Measurements from ENCODE around the gene WDR27.
"Not testable (repeated sequence)": the region's sequence is repeated elsewhere in the genome, so short reads cannot be mapped to it uniquely, and the experiment has no call there.

WDR27 gene

DNA sequence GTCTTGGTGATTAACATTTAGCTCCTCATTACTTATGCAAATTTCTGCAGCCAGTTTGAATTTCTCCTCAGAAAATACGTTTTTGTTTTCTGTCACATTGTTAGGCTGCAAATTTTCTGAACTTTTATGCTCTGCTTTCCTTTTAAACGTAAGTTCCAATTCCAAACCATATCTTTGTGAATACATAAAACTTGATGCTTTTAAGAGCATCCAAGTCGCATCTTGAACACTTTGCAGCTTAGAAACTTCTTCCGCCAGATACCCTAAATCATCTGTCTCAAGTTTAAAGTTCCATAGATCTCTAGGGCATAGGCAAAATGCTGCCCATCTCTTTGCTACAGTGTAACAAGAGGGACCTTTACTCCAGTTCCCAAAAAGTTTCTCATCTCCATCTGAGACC, 234.1 kb downstream of the WDR27 start:
- DNase-seq: not testable (repeated sequence)

DNA sequence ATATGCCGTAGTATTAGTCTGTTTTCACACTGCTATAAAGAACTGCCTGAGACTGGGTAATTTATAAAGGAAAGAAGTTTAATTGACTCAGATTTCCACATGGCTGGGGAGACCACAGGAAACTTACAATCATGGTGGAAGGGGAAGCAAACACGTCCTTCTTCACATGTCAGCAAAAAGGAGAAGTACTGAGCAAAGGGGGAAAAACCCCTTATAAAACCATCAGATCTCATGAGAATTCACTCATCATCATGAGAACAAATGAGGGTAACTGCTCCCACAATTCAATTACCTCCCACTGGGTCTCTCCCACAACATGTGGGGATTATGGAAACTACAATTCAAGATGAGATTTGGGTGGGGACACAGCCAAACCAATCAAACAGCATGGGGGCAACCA, 235.6 kb downstream of the WDR27 start:
- DNase-seq: not testable (repeated sequence)

DNA sequence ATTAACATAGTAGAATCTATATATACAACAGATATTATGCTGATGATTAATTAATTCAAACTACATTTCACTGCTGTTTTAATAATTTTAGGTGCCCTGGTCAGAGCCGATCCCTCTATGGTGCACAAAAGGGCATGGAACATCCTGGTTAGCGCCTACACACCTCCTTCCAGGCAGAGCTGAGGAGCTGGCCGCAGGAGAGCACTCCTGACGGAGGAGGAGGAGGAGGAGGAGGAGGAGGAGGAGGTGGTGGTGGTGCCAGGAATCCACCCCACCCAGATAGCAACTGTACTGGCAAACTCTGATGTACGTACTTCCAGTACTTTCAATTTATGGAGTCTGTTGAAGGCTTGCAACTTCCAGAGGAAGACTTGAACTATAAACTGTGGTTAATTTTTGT, 244.1 kb downstream of the WDR27 start:
- DNase-seq: no peak

DNA sequence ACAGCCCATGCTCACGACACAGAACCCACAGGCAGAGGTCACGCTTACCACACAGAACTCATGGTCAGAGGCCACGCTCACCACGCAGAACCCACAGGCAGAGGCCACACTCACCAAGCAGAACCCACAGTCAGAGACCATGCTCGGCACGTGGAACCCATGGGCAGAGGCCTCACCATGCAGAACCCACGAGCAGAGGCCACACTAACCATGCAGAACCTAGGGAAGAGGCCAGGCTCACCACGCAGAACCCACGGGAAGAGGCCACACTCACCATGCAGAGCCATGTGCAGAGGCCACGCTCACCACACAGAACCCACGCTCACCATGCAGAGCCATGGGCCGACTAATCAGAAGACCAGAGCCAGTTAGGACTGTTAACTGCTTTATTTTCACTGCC, 245.0 kb downstream of the WDR27 start:
- DNase-seq: no peak

DNA sequence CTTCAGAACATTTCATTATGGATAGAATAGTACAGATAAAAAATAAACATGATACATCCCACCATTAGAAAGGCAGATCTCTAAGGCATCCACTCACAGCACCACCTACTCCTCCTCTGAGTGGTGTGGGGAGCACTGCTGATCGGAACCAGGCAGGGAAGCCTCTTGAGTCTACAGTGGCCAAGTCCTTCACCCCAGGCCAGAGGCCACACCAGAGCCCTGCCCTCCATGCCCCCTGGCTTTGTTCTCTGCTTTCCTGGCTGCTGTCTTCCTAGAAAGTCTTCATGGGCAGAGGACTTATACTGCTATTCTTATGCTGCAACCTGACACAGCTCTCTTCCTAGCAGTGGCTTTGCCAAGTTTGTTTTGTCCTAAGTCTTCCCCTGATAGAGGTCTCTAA, 246.4 kb downstream of the WDR27 start:
- no peak for DNase-seq

DNA sequence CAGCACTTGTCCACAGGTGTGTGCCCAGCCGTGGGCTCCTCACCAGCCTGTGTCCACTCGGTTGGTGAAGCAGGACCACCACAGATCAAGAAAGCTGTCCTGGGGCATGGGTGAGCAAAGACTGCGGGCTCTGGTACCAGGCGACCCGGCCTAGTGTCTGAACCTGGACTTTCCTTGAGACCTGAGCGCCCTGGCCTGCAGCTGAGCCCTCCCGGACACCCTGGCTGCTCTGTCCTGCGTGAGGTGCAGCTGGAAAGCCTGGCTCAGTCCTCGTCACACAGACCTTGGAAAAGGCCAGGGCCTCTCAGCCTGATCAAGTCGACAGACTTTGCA, 247.0 kb downstream of the WDR27 start:
- no peak for DNase-seq

DNA sequence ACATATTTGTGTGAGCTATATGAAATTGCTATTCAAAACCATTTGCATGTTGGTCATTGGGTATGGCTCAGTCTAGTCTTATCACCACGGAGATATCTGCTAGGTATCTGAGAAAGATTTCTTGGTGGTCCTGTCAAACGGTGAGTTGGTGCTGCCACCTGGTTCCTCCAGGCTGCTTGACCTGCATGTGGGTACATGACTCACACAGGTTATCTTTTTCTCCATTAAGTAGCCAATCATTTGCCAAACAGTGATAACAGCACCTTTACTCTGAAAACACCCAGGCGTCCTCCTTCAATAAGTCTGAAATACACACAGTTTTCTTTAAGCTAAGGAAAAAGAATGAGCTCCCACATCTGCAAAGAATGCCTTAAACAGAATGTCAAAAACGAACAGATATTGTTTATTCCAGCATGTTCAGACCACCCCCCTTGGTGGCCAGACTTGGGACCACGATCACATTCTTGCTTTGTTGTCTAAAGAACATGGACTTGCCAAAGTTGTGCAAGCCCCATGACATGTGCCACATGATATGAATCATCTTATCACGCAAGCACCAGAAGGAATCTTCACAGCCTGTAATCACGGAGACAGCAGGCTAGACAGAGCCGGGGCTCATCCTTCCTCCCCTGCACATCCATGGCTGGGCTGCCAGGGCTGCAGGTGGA, 247.5 kb downstream of the WDR27 start:
- no peak for DNase-seq

DNA sequence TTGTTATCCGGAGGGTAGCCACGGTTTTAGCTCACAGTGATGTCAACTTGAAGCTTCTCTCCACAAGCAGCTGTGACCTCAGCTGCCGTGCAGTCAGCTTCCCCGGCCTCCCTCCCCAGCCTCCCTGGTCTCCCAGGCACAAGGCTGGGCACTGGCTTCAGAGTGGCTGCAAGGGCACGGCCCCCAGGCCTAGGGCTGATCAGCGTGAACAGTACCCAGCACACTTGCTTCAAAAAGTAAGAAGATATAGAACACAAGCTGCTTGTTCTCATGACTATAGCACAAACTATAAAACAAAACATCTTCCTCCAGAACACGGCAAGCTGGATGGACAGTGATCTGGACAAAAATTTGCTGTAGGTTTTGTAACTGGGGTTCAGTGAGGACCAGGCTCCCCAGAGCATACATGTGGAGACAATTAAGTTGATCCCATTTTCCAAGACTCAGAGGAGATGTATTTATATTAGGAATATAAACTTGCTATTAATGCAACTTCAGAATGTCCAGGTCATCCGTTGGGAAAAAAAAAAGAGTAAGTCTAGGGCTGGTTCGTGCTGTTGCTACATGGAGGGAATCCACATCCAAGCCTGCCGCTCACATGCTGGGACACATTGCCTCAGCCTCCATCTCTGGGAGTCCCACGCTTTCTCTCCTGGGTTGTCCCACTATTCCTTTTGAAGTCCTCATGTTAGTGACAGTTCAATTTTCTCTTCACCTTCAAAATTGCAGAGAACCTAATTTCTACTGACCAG, 248.8 kb downstream of the WDR27 start:
- no peak for DNase-seq

DNA sequence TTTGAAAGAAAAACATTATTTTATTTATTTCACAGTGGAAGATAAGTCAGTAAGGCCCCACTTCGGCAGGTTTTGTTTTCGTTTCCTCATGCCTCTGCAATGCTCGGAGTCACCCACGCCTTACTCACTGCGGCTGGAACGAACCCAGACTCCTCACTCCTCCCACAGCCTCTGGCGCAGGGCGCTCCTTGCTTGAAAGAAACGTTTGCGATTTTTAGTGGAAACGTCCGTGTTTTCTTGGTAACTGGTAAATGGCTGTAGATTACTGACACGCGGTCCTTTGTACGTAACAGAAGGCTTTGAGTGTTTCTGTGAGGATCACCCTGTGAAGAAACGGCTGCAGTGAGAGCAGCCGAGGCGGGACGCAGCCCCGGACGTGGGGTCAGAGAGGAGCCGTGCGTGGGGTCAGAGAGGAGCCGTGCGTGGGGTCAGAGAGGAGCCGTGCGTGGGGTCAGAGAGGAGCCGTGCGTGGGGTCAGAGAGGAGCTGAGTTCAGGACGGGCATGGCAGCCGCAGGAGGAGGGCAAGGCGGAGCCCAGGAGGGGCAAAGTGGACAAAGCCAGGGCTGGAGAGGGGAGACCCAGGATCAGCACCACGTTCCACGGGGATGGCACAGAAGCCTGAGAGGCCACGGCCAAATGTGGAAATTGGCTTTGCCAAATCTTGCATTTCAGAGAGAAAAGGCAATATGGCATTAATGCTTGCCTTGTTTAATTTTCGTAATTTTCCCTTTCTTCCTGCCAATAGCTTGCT, 249.5 kb downstream of the WDR27 start:
- no peak for DNase-seq

DNA sequence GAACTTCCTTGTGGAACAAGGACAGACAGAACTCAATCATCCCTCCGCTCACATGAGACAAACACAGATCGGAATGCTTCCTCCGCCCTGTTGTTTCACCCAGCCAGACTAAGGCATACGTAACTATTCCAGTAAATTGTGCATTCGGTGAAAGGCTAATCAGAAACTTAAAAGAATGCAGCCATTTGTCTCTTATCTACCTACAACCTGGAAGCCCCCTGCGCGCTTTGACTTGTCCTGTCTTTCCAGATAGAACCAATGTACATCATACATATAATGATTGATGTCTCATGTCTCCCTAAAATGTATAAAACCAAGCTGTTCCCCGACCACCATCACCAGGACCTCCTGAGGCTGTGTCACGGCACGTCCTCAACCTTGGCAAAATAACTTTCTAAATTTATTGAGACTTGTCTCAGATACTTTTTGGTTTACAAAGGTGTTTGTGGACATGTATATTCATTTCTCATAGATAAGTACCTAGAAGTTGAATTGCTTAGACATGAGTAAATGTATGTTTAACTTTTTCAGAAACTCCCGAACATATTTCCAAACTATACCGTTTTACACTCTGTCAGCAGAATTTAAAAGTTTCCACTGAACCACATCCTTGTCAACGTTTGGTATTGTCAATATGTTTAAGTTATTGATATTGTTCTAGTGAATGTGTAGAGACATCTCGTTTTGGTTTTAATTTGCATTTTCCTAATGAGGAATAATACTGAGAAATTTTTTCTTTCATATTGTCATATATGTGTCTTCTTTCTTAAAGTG, 250.6 kb downstream of the WDR27 start:
- no peak for DNase-seq

DNA sequence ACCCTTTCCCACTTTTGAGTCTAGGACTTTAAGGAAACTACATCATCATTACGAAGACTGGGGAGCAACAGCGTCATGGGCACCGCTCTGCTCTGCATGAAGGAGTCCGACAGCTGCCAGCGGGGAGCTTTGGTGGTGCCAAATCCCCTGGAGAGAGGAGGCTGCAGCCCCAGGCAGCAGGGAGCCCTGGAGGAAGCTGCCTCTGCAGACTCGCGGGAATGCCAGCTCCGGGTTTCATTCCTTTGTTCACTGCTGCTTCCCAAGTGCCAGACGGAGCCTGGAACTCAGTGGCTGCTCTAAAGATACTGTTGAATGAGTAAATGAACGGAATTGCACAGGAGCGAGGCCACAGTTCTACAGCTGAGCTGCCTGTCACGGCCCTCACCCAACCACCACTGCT, 251.7 kb downstream of the WDR27 start:
- DNase-seq: no peak

DNA sequence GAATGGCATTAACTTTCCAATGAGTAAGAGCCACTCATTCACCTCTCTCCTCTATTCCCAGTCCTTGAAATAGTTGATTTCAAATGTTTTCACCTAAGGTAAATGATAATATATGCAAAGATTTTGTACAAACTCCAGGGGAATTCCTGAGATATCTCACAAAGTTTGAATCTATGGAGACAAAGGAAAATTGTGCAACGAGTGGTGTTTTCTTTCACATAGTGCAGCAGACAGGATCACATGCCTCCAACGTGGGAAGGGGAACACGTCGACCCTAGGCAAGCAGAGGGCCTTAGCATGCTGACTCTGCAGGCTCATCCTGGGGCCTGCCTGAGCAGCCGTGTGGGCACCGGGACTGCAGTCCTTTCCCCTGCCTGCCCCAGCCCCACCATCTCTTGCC, 252.6 kb downstream of the WDR27 start:
- no peak for DNase-seq

DNA sequence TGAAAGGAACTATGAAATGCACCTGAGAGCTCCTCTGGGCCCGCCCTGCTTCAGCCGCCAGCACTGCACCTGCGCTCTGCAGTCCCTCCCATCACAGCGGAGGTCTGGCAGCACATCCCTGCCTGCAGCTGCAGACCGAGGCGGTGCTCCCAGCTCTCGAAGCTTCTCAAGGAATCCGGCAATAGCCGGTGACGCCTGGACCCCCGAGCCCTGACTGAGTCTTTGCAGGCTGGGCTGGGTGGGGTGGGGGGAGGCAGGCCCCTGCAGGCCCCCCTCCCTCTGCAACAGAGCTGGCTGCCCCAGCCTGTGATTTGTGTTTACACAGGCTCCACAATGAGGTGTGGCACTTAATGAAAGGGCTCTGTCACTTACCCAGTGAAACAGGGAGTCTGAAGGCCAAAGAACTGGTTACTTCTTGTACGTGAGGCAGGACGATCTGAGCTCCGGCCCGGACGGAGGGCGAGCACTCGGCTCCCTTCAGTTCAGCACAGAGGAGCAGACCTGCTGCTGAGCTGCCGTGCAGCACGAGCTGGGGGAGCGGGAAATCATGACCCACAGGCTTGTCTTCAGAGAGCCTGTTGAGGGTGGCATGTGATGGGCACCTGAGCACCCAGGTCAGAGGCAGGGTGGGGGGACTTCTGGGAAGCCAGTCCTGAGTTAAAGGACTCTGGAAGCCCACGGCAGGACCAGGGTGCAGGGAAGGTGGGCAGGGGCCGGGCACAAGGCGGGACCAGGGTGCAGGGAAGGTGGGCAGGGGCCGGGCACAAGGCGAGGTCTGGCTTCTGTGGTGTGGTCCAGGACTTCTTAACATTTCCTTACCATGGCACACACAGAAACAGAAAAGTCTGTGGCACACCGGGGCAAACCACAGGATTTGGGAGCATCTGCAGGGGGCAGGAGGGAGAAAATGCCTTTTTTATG, 255.9 kb downstream of the WDR27 start:
- no peak for DNase-seq

DNA sequence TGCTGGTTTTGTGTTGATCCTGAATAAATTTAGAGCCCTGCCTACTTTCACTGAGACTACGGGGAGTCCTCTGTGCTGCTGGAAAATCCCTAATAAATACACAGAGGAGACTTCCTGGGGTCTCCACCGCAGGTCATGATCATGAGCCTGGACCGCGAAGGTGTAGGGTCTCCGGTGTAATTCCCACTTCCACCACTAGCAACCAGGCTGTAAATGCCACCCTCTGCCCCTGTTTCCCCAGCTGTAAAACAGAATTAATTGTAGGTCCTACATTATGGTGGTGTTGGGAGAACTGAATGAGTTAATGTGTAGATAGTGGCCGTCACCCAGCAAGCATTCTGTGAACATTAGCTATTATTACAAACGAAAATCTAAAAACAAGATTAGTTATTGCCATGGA, 256.6 kb downstream of the WDR27 start:
- DNase-seq: no peak

DNA sequence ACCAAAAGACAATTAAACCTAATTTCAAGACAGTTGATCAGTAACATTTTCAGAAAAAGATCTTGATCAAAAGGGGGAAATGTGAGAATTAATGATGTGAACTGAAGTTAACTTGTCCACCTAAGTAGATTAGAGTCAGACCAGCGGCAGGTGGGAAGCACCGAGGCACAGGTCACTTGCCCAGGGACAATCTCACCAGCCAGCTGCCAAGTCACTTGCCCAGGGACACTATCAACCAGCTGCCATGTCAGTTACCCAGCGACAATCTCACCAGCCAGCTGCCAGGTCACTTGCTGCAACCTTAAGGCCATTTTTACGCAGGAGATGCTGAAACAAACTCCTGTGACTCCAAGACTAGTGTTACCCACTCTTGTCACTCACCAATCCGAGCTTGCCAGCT, 260.5 kb downstream of the WDR27 start:
- DNase-seq: no peak

DNA sequence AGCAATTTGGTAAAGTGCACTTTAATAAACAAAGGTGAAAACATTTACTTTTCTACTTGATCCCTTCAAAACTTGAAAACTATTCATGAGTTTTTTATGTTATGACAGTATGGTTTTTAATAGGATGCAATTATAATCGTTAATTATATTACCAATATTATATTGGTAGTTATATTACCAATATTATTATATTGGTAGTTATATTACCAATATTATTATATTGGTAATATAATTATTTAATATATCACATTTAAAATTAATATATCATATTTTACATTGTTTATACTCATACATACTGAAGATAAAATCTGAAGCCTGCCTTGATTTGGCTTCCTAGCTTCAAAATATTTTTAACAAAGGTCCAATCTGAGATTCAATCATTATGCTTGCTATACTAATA, 262.1 kb downstream of the WDR27 start:
- DNase-seq: no peak

DNA sequence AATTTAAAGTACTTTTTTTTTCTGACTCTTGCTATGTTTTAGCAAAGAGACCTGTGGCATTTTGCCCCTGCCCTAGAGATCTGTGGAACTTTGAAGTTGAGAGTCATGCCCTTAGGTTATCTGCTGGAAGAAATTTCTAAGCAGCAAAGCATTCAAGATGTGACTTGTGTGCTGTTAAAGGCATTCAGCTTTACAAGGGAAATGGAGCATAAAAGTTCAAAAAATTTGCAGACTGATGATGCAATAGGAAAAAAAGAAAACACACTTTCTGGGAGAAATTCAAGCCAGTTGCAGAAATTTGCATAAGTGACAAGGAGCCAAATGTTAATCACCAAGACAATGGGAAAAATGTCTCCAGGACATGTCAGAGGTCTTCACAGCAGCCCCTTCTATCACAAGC, 267.3 kb downstream of the WDR27 start:
- DNase-seq: not testable (repeated sequence)

DNA sequence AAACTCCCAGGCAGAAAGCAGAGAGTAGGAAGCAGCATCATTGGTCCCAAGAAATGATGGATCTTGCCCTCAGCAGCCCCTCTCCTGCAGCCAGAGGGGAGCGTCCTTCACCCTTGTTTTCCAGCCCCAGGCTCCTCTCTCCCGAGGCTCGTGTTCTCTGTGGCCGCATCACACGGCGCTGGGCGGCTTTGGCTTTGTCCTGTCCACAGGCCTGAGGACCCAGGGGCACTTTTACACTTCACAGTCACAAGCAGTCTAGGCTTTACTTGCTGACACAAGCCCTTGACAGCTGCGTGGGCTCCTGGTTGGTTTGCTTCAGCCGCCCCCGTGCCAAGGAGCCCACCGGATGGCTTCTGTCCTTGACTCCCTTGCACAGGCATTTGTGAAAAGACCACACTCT, 272.8 kb downstream of the WDR27 start:
- DNase-seq: no peak

DNA sequence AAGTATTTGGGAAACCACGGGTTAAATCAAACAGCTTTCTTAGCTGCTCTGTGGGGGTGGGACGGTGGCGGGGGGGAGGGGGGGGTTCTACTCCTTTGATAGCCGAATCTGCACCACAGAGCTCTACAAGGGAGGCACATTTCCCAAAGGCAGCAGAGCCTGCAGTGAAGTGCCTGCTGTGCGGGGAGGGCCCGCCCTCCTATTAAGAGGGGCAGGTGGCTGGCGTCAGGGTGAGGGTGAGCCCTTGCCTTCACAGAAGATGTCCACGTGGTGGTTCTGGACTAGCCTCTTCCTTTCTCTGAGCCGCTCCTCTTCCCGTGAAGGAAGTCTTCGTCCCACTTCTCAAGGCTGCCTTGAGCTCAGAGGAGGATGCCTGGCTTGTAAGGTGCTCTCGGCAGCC, 273.3 kb downstream of the WDR27 start:
- DNase-seq: no peak

DNA sequence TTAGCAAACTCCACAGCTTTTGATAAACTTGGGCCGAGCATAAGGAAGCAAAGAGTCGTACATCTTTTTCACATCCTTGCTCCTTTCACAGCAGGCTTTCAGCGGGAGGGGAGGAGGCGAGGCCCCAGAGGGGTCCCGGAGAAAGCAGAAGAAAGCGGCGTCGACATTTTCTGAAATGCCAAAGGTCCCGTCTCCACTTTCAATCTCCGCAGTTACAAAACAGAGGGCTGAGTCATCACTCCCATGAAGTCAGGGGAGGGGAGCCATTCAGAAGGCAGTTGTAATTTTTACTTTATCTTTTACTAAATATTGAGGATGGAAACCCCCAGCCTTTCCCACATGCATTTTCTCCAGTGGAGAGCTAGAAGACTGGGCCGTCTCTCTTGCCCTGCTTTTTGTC, 274.0 kb downstream of the WDR27 start:
- DNase-seq: no peak

DNA sequence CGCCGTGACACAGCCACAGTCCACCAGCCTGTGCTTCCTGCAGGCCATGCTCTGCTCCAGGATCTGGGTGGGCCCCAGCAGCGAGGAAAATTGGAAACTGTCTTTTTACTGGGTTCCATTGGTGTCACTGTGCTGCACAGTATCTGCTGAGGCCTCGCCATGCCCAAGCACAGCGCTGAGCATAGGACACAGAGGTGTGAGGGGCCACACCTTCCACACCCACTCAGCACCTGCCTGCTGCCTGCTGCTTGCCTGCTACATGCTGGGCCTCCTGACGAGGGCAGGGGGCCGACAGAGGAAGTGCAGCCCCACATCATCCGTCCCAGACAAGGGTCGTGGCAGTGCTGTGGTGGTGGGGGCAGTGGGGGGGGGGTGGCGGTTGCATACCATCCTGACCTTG, 275.2 kb downstream of the WDR27 start:
- DNase-seq: no peak

DNA sequence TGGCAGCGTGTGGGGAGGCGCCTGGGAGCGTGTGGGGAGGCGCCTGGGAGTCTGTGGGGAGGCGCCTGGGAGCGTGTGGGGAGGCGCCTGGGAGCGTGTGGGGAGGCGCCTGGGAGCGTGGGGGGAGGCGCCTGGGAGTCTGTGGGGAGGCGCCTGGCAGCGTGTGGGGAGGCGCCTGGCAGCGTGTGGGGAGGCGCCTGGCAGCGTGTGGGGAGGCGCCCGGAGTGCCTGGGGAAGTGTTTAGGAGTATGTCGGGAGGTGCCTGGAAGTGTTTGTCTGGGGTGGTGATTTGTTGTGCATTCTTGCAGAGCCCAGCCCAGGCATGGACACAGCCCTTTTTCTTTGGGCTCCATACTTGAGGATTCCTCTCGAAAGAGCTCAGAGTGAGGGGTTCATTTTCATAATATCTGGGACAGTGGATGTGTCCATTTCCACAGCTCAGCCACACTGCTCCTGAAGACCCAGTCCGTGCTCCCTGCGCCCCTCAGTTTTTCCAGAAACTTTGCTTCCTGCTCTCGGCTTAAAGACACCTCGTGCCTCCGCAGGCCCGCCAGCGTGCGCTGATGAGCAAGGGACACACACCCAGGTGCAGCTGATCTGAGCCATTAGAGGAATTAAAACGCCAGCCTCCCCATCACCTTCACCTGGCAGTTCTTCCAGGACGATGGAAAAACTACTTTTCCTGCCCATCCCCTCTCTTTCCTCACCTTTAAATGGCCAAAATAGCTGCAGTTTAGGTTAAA, 276.0 kb downstream of the WDR27 start:
- DNase-seq: no peak

Measured in activated CD8-positive, alpha-beta memory T cell treated with anti-CD3 and anti-CD28 coated beads, Interleukin-2, amount 50 U/mL, for 4 hours (primary cell).